ENCODE data around the gene HOXD3.

HOXD3 gene

DNA sequence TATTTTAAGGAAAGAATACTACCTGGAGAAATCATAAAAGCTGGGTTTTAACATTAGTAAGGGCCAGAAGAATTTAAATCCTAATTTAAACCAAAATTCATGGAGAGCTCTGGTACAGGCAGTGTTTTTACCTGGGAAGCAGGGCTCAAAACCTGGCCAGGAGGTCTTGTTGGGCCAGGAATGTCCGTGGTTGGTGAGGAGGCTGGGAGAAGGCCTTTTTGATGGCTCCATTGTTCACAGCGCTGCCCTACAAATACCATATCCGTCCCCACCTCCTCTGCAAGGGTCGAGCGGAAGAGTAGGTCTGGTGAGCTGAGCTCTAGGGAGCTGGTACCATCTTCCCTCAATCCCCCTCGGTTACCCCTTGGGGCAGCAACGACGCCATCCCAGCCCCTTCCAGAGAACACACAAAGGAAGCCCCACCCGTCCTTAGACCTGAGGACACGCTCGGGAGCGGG is 20.5 kb downstream of the HOXD3 start:
- no peak for TF ChIP-seq CREB1 (IDR thresholded peaks at IDR 0.05; ENCODE audit: low read depth)
- TF ChIP-seq TAF1 (IDR thresholded peaks at IDR 0.05; ENCODE audit: low read depth), result no peak; the same call in 1 of the 2 replicates
- no peak for TF ChIP-seq TEAD4 (IDR thresholded peaks at IDR 0.05)
- TF ChIP-seq CEBPB (IDR thresholded peaks at IDR 0.05), result no peak
- no peak for TF ChIP-seq ZBTB7A (IDR thresholded peaks at IDR 0.05; ENCODE audit: low read depth)
- no peak for TF ChIP-seq NFIC (IDR thresholded peaks at IDR 0.05)
- no peak for TF ChIP-seq EP300 (IDR thresholded peaks at IDR 0.05; ENCODE audit: borderline replicate concordance)
- TF ChIP-seq RAD21 (IDR thresholded peaks at IDR 0.05; ENCODE audit: low read depth), result no peak
- TF ChIP-seq FOXM1 (IDR thresholded peaks at IDR 0.05; ENCODE audit: borderline replicate concordance, low read depth), result no peak
- no peak for TF ChIP-seq EGR1 (IDR thresholded peaks at IDR 0.05)
- TF ChIP-seq USF1 (IDR thresholded peaks at IDR 0.05), result no peak
- TF ChIP-seq TCF12 (IDR thresholded peaks at IDR 0.05; ENCODE audit: low read depth), result no peak
- TF ChIP-seq MAX (IDR thresholded peaks at IDR 0.05), result no peak
- no peak for TF ChIP-seq YY1 (IDR thresholded peaks at IDR 0.05; ENCODE audit: low read depth)
- TF ChIP-seq, protein P1, sequence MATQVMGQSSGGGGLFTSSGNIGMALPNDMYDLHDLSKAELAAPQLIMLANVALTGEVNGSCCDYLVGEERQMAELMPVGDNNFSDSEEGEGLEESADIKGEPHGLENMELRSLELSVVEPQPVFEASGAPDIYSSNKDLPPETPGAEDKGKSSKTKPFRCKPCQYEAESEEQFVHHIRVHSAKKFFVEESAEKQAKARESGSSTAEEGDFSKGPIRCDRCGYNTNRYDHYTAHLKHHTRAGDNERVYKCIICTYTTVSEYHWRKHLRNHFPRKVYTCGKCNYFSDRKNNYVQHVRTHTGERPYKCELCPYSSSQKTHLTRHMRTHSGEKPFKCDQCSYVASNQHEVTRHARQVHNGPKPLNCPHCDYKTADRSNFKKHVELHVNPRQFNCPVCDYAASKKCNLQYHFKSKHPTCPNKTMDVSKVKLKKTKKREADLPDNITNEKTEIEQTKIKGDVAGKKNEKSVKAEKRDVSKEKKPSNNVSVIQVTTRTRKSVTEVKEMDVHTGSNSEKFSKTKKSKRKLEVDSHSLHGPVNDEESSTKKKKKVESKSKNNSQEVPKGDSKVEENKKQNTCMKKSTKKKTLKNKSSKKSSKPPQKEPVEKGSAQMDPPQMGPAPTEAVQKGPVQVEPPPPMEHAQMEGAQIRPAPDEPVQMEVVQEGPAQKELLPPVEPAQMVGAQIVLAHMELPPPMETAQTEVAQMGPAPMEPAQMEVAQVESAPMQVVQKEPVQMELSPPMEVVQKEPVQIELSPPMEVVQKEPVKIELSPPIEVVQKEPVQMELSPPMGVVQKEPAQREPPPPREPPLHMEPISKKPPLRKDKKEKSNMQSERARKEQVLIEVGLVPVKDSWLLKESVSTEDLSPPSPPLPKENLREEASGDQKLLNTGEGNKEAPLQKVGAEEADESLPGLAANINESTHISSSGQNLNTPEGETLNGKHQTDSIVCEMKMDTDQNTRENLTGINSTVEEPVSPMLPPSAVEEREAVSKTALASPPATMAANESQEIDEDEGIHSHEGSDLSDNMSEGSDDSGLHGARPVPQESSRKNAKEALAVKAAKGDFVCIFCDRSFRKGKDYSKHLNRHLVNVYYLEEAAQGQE (IDR thresholded peaks at IDR 0.05; ENCODE audit: low read depth), result no peak

GRCh38 chr2:176178038-176178756 is 21.1 kb downstream of the HOXD3 start:
- TF ChIP-seq EP300 (IDR thresholded peaks at IDR 0.05; ENCODE audit: borderline replicate concordance) (no peak), YY1 (IDR thresholded peaks at IDR 0.05; ENCODE audit: low read depth) (0 out of 2 replicates have a peak, but pooled peaks have one; percentile 7), ZBTB7A (IDR thresholded peaks at IDR 0.05; ENCODE audit: low read depth) (no peak), NFIC (IDR thresholded peaks at IDR 0.05) (no peak), FOXM1 (IDR thresholded peaks at IDR 0.05; ENCODE audit: borderline replicate concordance, low read depth) (no peak), TAF1 (IDR thresholded peaks at IDR 0.05; ENCODE audit: low read depth) (0 out of 2 replicates have a peak, but pooled peaks have one; percentile 9), TEAD4 (IDR thresholded peaks at IDR 0.05) (0 out of 2 replicates have a peak, but pooled peaks have one; percentile 20), CREB1 (IDR thresholded peaks at IDR 0.05; ENCODE audit: low read depth) (no peak), TCF12 (IDR thresholded peaks at IDR 0.05; ENCODE audit: low read depth) (no peak; the same call in 1 of the 2 replicates), CEBPB (IDR thresholded peaks at IDR 0.05) (no peak), USF1 (IDR thresholded peaks at IDR 0.05) (peak; percentile 57), EGR1 (IDR thresholded peaks at IDR 0.05) (no peak), RAD21 (IDR thresholded peaks at IDR 0.05; ENCODE audit: low read depth) (no peak), MAX (IDR thresholded peaks at IDR 0.05) (peak; percentile 72)
- TF ChIP-seq, protein P1 (IDR thresholded peaks at IDR 0.05; ENCODE audit: low read depth), result no peak

GRCh38 chr2:176178757-176179295 is 21.7 kb downstream of the HOXD3 start:
- no peak for TF ChIP-seq EP300 (IDR thresholded peaks at IDR 0.05; ENCODE audit: borderline replicate concordance)
- TF ChIP-seq TAF1 (IDR thresholded peaks at IDR 0.05; ENCODE audit: low read depth), result no peak
- TF ChIP-seq RAD21 (IDR thresholded peaks at IDR 0.05; ENCODE audit: low read depth), result no peak
- no peak for TF ChIP-seq MAX (IDR thresholded peaks at IDR 0.05)
- TF ChIP-seq NFIC (IDR thresholded peaks at IDR 0.05), result no peak

DNA sequence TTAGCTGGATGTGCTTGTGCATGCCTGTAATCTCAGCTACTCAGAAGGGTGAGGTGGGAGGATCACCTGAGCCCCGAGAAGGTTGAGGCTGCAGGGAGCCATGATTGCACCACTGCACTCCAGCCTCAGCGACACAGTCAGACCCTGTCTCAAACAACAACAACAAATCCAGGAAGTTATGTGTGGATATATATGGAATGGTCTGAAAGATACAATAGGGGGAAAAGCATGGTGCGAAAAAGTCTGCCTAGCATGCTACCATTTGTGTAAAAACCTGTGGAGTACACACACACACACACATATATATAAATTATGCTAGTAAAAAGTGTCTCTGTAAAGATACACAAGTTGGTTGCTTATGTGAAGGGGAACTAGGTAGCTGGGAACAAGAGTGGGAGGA is 24.4 kb downstream of the HOXD3 start:
- TF ChIP-seq EGR1 (IDR thresholded peaks at IDR 0.05), result no peak
- no peak for TF ChIP-seq CEBPB (IDR thresholded peaks at IDR 0.05)
- no peak for TF ChIP-seq TEAD4 (IDR thresholded peaks at IDR 0.05)
- TF ChIP-seq MAX (IDR thresholded peaks at IDR 0.05), result no peak
- no peak for TF ChIP-seq RAD21 (IDR thresholded peaks at IDR 0.05; ENCODE audit: low read depth)
- no peak for TF ChIP-seq YY1 (IDR thresholded peaks at IDR 0.05; ENCODE audit: low read depth)
- TF ChIP-seq CREB1 (IDR thresholded peaks at IDR 0.05; ENCODE audit: low read depth), result no peak
- TF ChIP-seq USF1 (IDR thresholded peaks at IDR 0.05), result no peak
- TF ChIP-seq NFIC (IDR thresholded peaks at IDR 0.05), result no peak
- TF ChIP-seq, protein P1 (IDR thresholded peaks at IDR 0.05; ENCODE audit: low read depth), result no peak
- TF ChIP-seq TAF1 (IDR thresholded peaks at IDR 0.05; ENCODE audit: low read depth), result no peak
- no peak for TF ChIP-seq EP300 (IDR thresholded peaks at IDR 0.05; ENCODE audit: borderline replicate concordance)
- TF ChIP-seq FOXM1 (IDR thresholded peaks at IDR 0.05; ENCODE audit: borderline replicate concordance, low read depth), result no peak
- TF ChIP-seq ZBTB7A (IDR thresholded peaks at IDR 0.05; ENCODE audit: low read depth), result no peak
- TF ChIP-seq TCF12 (IDR thresholded peaks at IDR 0.05; ENCODE audit: low read depth), result no peak
